GM23338 (cell line): Measurements from ENCODE around the gene PPM1F. TPM values are rescaled to one million over a fixed set of nuclear protein-coding genes. Genes with fewer than 3 reads are reported as not detected.

ENCODE experiments used
- ATAC-seq: fragments of 200-7000 bp; cut with Tn5 transposase; 3 replicates; pipeline ENCODE4 v1.9.1; 2020
- DNase-seq: peaks from one replicate; pipeline ENCODE4 v3.0.0-alpha.2; 2015; ENCODE audit warnings: low spot score
- H2AFZ ChIP-seq: fragments of 200-600 bp; sonication (generic); 2 replicates; pipeline ENCODE4 v1.8.0; 2016; ENCODE audit warnings: antibody characterized with exemption, mild to moderate bottlenecking, moderate library complexity
- H3F3A ChIP-seq: fragments of 200-600 bp; sonication (generic); replicated peaks from 2 replicates; pipeline ENCODE4 v1.8.0; 2017; ENCODE audit warnings: antibody characterized with exemption, mixed run types, low read depth
- H3K27ac ChIP-seq: fragments of 200-600 bp; sonication (generic); 2 replicates; pipeline ENCODE4 v1.6.1; 2016; ENCODE audit warnings: low read depth
- H3K27me3 ChIP-seq: fragments of 200-600 bp; sonication (generic); 2 replicates; pipeline ENCODE4 v1.8.0; 2016; ENCODE audit warnings: mild to moderate bottlenecking, mixed run types, moderate library complexity; ENCODE audit not compliant: insufficient read depth
- H3K36me3 ChIP-seq: fragments of 200-600 bp; sonication (generic); 2 replicates; pipeline ENCODE4 v1.8.0; 2016; ENCODE audit warnings: mild to moderate bottlenecking; ENCODE audit not compliant: insufficient read depth
- H3K4me1 ChIP-seq: fragments of 200-600 bp; sonication (generic); 2 replicates; pipeline ENCODE4 v1.8.0; 2016; ENCODE audit warnings: mild to moderate bottlenecking, moderate library complexity; ENCODE audit not compliant: insufficient read depth
- H3K4me2 ChIP-seq: fragments of 200-600 bp; sonication (generic); 2 replicates; pipeline ENCODE4 v1.7.1; 2017; ENCODE audit warnings: mixed run types
- H3K4me3 ChIP-seq: fragments of 200-600 bp; sonication (generic); 2 replicates; pipeline ENCODE4 v1.6.1; 2016; ENCODE audit warnings: mixed run types
- H3K79me2 ChIP-seq: fragments of 200-600 bp; sonication (generic); replicated peaks from 2 replicates; pipeline ENCODE4 v1.8.0; 2017; ENCODE audit warnings: mild to moderate bottlenecking; ENCODE audit not compliant: insufficient read depth
- H3K9me2 ChIP-seq: fragments of 200-600 bp; sonication (generic); 2 replicates; pipeline ENCODE4 v1.8.0; 2017; ENCODE audit not compliant: insufficient read depth
- H4K20me1 ChIP-seq: fragments of 200-600 bp; sonication (generic); replicated peaks from 2 replicates; pipeline ENCODE4 v1.8.0; 2017; ENCODE audit warnings: mild to moderate bottlenecking; ENCODE audit not compliant: insufficient read depth
- H3K27ac Mint-ChIP-seq: 2 replicates; pipeline ENCODE4 v1.8.0; 2020; ENCODE audit warnings: inconsistent platforms, mild to moderate bottlenecking, moderate library complexity, mixed read lengths
- H3K27me3 Mint-ChIP-seq: 3 replicates; pipeline ENCODE4 v1.8.0; 2022; ENCODE audit warnings: low read depth, mild to moderate bottlenecking, moderate library complexity, mixed read lengths, inconsistent platforms; ENCODE audit not compliant: insufficient read depth, poor library complexity
- H3K36me3 Mint-ChIP-seq: 3 replicates; pipeline ENCODE4 v1.8.0; 2021; ENCODE audit warnings: low read depth, mild to moderate bottlenecking, inconsistent platforms, moderate library complexity, mixed read lengths
- H3K4me1 Mint-ChIP-seq: 3 replicates; pipeline ENCODE4 v1.8.0; 2020; ENCODE audit warnings: mild to moderate bottlenecking, inconsistent platforms, mixed read lengths
- H3K4me3 Mint-ChIP-seq: 3 replicates; pipeline ENCODE4 v1.8.0; 2021; ENCODE audit warnings: moderate library complexity, mild to moderate bottlenecking, inconsistent platforms, mixed read lengths
- H3K9me3 Mint-ChIP-seq: 3 replicates; pipeline ENCODE4 v1.8.0; 2020; ENCODE audit warnings: moderate library complexity, mild to moderate bottlenecking, inconsistent platforms, mixed read lengths
- CREB1 ChIP-seq: fragments of 250-450 bp; sonication (Bioruptor Pico); IDR thresholded peaks from 2 replicates; pipeline ENCODE4 v1.5.0; 2020; ENCODE audit warnings: low read depth, mild to moderate bottlenecking, moderate library complexity
- CTCF ChIP-seq, 2 experiments: fragments of 200-600 bp in 1 of 2; sonication (generic) in 1 of 2; conservative IDR thresholded peaks; 2 replicates each; pipeline versions ENCODE4 v1.5.1 to v1.6.1; 2016 to 2017; ENCODE audit warnings: antibody characterized with exemption in 2 of 2, low read depth in 2 of 2, mild to moderate bottlenecking in 2 of 2, moderate library complexity in 1 of 2
- ETS1 ChIP-seq: IDR thresholded peaks from 2 replicates; pipeline ENCODE4 v1.6.1; 2016; ENCODE audit warnings: antibody characterized with exemption
- EZH2 ChIP-seq: fragments of 200-600 bp; sonication (generic); IDR thresholded peaks from one replicate; pipeline ENCODE4 v1.8.0; 2017; ENCODE audit warnings: antibody characterized with exemption, mild to moderate bottlenecking, low read depth; ENCODE audit not compliant: unreplicated experiment
- EZH2phosphoT487 ChIP-seq: fragments of 200-600 bp; sonication (generic); IDR thresholded peaks from one replicate; pipeline ENCODE4 v1.8.1; 2018; ENCODE audit warnings: antibody characterized with exemption; ENCODE audit not compliant: unreplicated experiment
- JUNB ChIP-seq: IDR thresholded peaks from one replicate; pipeline ENCODE4 v1.6.1; 2016; ENCODE audit warnings: antibody characterized with exemption; ENCODE audit not compliant: unreplicated experiment
- NANOG ChIP-seq: IDR thresholded peaks from 2 replicates; pipeline ENCODE4 v1.6.1; 2016; ENCODE audit warnings: antibody characterized with exemption, borderline replicate concordance
- POLR2AphosphoS5 ChIP-seq: IDR thresholded peaks from 2 replicates; pipeline ENCODE4 v1.6.1; 2016; ENCODE audit warnings: antibody characterized with exemption, low read depth
- REST ChIP-seq: IDR thresholded peaks from one replicate; pipeline ENCODE4 v1.6.1; 2018; ENCODE audit warnings: antibody characterized with exemption; ENCODE audit not compliant: unreplicated experiment
- STAT1 ChIP-seq: IDR thresholded peaks from one replicate; pipeline ENCODE4 v1.6.1; 2016; ENCODE audit warnings: antibody characterized with exemption; ENCODE audit not compliant: unreplicated experiment
- ZNF114 ChIP-seq: fragments of 250-450 bp; sonication (Bioruptor Pico); IDR thresholded peaks from 2 replicates; pipeline ENCODE4 v1.5.0; 2020; ENCODE audit warnings: mild to moderate bottlenecking, moderate library complexity
- ZNF331 ChIP-seq: fragments of 250-450 bp; sonication (Bioruptor Pico); IDR thresholded peaks from 2 replicates; pipeline ENCODE4 v1.5.0; 2020; ENCODE audit warnings: low read depth, mild to moderate bottlenecking, moderate library complexity
- polyA plus RNA-seq: library from polyadenylated mRNA; unstranded; fragments of >200 nt; fragmentation: Nextera tagmentation; extraction: Ambion mirVana; gene quantifications from 2 replicates; pipeline ENCODE4 v1.2.1, GENCODE V29; 2016
- total RNA-seq: library from RNA; depleted of rRNA; stranded (reverse); fragments of >200 nt; shearing (Covaris generic); gene quantifications from 2 replicates; pipeline ENCODE4 v1.2.3, GENCODE V29; 2014

The PPM1F gene
- total and polyA plus RNA-seq, 2 experiments from 2014 or later: 7.1 to 29.3 TPM

GRCh38 chr22:21974058-21974649, 21.5 kb upstream of the PPM1F start:
- H3K27me3 Mint-ChIP-seq: peaks cover 13% of the 10 kb centered on the region
- H3K27ac Mint-ChIP-seq: no peak overlapping the region
- H3K36me3 Mint-ChIP-seq: peaks cover 53% of the 10 kb centered on the region
- H3K79me2 ChIP-seq: no peaks in the 10 kb centered on the region; the same call in 1 of the 2 replicates
- H3K4me1 Mint-ChIP-seq: no peaks in the 10 kb centered on the region; the same call in 2 of the 3 replicates
- H3F3A ChIP-seq: no peaks in the 10 kb centered on the region
- H3K9me3 Mint-ChIP-seq: no peaks in the 10 kb centered on the region
- DNase-seq: no peak
- H3K36me3 ChIP-seq: peaks cover 3% of the 10 kb centered on the region; the same call in 1 of the 2 replicates
- no peaks in the 10 kb centered on the region for H3K9me2 ChIP-seq
- H3K4me3 ChIP-seq: no peak overlapping the region
- no peak overlapping the region for H3K4me3 Mint-ChIP-seq
- no peaks in the 10 kb centered on the region for H3K27me3 ChIP-seq
- H4K20me1 ChIP-seq: peaks cover 21% of the 10 kb centered on the region
- H2AFZ ChIP-seq: no peak overlapping the region
- no peak for ATAC-seq
- H3K4me2 ChIP-seq: no peak overlapping the region
- no peaks in the 10 kb centered on the region for H3K4me1 ChIP-seq
- no peak overlapping the region for H3K27ac ChIP-seq
- TF ChIP-seq POLR2AphosphoS5 (no peak), JUNB (no peak), EZH2 (no peak), ZNF114 (CRISPR knock-in tag) (no peak), STAT1 (no peak), REST (no peak), EZH2phosphoT487 (no peak), CREB1 (CRISPR knock-in tag) (no peak), ETS1 (no peak)

- ATAC-seq: no peak
- Mint-ChIP-seq H3K9me3 (no peaks in the 10 kb centered on the region), H3K36me3 (peaks cover 64% of the 10 kb centered on the region)
- TF ChIP-seq POLR2AphosphoS5 (no peak), EZH2 (no peak), NANOG (no peak), CTCF (conservative IDR thresholded peaks at IDR 0.05; ENCODE audit: low read depth in 2 of 2) (no peak), EZH2phosphoT487 (no peak), REST (no peak), STAT1 (no peak), ZNF331 (CRISPR knock-in tag) (no peak), CREB1 (CRISPR knock-in tag) (no peak), JUNB (no peak), ETS1 (no peak)
Measured at GRCh38 chr22:21972806-21973205, 20.2 kb upstream of the PPM1F start.

More at GRCh38 chr22:21972806-21973205, 20.2 kb upstream of the PPM1F start:
- no peaks in the 10 kb centered on the region for H3K4me1 ChIP-seq
- peaks cover 20% of the 10 kb centered on the region for H4K20me1 ChIP-seq
- H3K9me2 ChIP-seq: no peaks in the 10 kb centered on the region
- Mint-ChIP-seq H3K4me3 (no peak overlapping the region), H3K27me3 (peaks cover 8% of the 10 kb centered on the region), H3K4me1 (no peaks in the 10 kb centered on the region), H3K27ac (no peak overlapping the region)
- H3K27ac ChIP-seq: no peak overlapping the region
- no peaks in the 10 kb centered on the region; the same call in 1 of the 2 replicates for H3K79me2 ChIP-seq
- no peaks in the 10 kb centered on the region for H3F3A ChIP-seq
- peaks cover 3% of the 10 kb centered on the region; the same call in 1 of the 2 replicates for H3K36me3 ChIP-seq
- no peak overlapping the region for H3K4me3 ChIP-seq
- no peak overlapping the region for H2AFZ ChIP-seq
- H3K4me2 ChIP-seq: no peak overlapping the region
- H3K27me3 ChIP-seq: no peaks in the 10 kb centered on the region
- DNase-seq: no peak
